ENCODE measurements around the gene IGSF5.

IGSF5 gene

GRCh38 chr21:39837861-39838359 is 92.9 kb downstream of the IGSF5 start:
- DNase-seq = no peak

- no peak for DNase-seq
Measured at GRCh38 chr21:39840373-39841097, 95.6 kb downstream of the IGSF5 start.

GRCh38 chr21:39842741-39843459 is 97.9 kb downstream of the IGSF5 start:
- no peak for DNase-seq

GRCh38 chr21:39843483-39843882 is 98.5 kb downstream of the IGSF5 start:
- DNase-seq = no peak

GRCh38 chr21:39843916-39844315 is 98.9 kb downstream of the IGSF5 start:
- no peak for DNase-seq

- no peak for DNase-seq
Measured at GRCh38 chr21:39845571-39846130, 100.7 kb downstream of the IGSF5 start.

GRCh38 chr21:39847877-39848276 is 102.9 kb downstream of the IGSF5 start:
- DNase-seq = no peak

- DNase-seq = no peak
Measured at GRCh38 chr21:39849014-39849655, 104.2 kb downstream of the IGSF5 start.

- DNase-seq = no peak
Measured at GRCh38 chr21:39850333-39850732, 105.3 kb downstream of the IGSF5 start.

GRCh38 chr21:39851002-39851618 is 106.1 kb downstream of the IGSF5 start:
- no peak for DNase-seq

Data from GOT3 (cell line).